ENCODE measurements around the gene COL6A6.
A peak's percentile ranks its signal among the peaks of the same experiment; 100 is the strongest.
"Not testable (repeated sequence)": the region's sequence is repeated elsewhere in the genome, so short reads cannot be mapped to it uniquely, and the experiment has no call there.

Gene COL6A6

GRCh38 chr3:130543322-130543721 lies 26.3 kb downstream of the COL6A6 start:
- no peak for DNase-seq (ENCODE audit: low read depth, low spot score)
- H3K4me3 ChIP-seq: no peak overlapping the region
- H3K36me3 ChIP-seq (ENCODE audit: insufficient read depth, low read length): no peaks in the 10 kb centered on the region
- H3K27ac ChIP-seq: no peak overlapping the region
- no peak overlapping the region for H3K9ac ChIP-seq (ENCODE audit: insufficient read length)
- H3K9me3 ChIP-seq (ENCODE audit: low read depth, low read length): no peaks in the 10 kb centered on the region; the same call in 1 of the 2 replicates
- TF ChIP-seq EZH2 (IDR thresholded peaks at IDR 0.05): no peak
- no peak for TF ChIP-seq FOXP2 (optimal IDR thresholded peaks at IDR 0.05; ENCODE audit: control extremely low read depth, extremely low read length, insufficient read depth)
- TF ChIP-seq POLR2AphosphoS5 (IDR thresholded peaks at IDR 0.05; ENCODE audit: borderline replicate concordance, low read depth, low read length): no peak

- DNase-seq (ENCODE audit: low read depth, low spot score): no peak
- Histone ChIP-seq H3K9me3 (ENCODE audit: low read depth, low read length) (no peaks in the 10 kb centered on the region; the same call in 1 of the 2 replicates), H3K9ac (ENCODE audit: insufficient read length) (no peak overlapping the region), H3K4me3 (no peak overlapping the region), H3K36me3 (ENCODE audit: insufficient read depth, low read length) (no peaks in the 10 kb centered on the region), H3K27ac (no peak overlapping the region)
- TF ChIP-seq EZH2 (IDR thresholded peaks at IDR 0.05) (no peak), POLR2AphosphoS5 (IDR thresholded peaks at IDR 0.05; ENCODE audit: borderline replicate concordance, low read depth, low read length) (no peak), FOXP2 (optimal IDR thresholded peaks at IDR 0.05; ENCODE audit: control extremely low read depth, extremely low read length, insufficient read depth) (no peak)
Measured at GRCh38 chr3:130546920-130547679, 30.1 kb downstream of the COL6A6 start.

- H3K36me3 ChIP-seq (ENCODE audit: insufficient read depth, low read length); H3K4me3 ChIP-seq; DNase-seq (ENCODE audit: low read depth, low spot score); H3K9ac ChIP-seq (ENCODE audit: insufficient read length); H3K9me3 ChIP-seq (ENCODE audit: low read depth, low read length); H3K27ac ChIP-seq: not testable (repeated sequence)
Measured at GRCh38 chr3:130547680-130548065, 30.7 kb downstream of the COL6A6 start.

- Histone ChIP-seq H3K4me3 (peak overlapping the region; percentile 43; the same call in 1 of the 2 replicates), H3K9me3 (ENCODE audit: low read depth, low read length) (peaks cover 4% of the 10 kb centered on the region; the same call in 1 of the 2 replicates), H3K36me3 (ENCODE audit: insufficient read depth, low read length) (no peaks in the 10 kb centered on the region), H3K9ac (ENCODE audit: insufficient read length) (no peak overlapping the region), H3K27ac (peak overlapping the region; percentile 89)
- peak; percentile 92 for DNase-seq (ENCODE audit: low read depth, low spot score)
- TF ChIP-seq EZH2 (IDR thresholded peaks at IDR 0.05) (no peak), POLR2AphosphoS5 (IDR thresholded peaks at IDR 0.05; ENCODE audit: borderline replicate concordance, low read depth, low read length) (peak; percentile 57; the same call in 1 of the 2 replicates)
Measured at GRCh38 chr3:130548356-130548755, 31.4 kb downstream of the COL6A6 start.

GRCh38 chr3:130557336-130558035 lies 40.5 kb downstream of the COL6A6 start:
- Histone ChIP-seq H3K36me3 (ENCODE audit: insufficient read depth, low read length) (no peaks in the 10 kb centered on the region), H3K9me3 (ENCODE audit: low read depth, low read length) (0 out of 2 replicates have a peak, but pooled peaks cover 4% of the 10 kb centered on the region), H3K27ac (no peak overlapping the region), H3K4me3 (no peak overlapping the region), H3K9ac (ENCODE audit: insufficient read length) (no peak overlapping the region)
- no peak for DNase-seq (ENCODE audit: low read depth, low spot score)
- TF ChIP-seq EZH2 (IDR thresholded peaks at IDR 0.05): no peak
- TF ChIP-seq POLR2AphosphoS5 (IDR thresholded peaks at IDR 0.05; ENCODE audit: borderline replicate concordance, low read depth, low read length): no peak
- no peak for TF ChIP-seq FOXP2 (optimal IDR thresholded peaks at IDR 0.05; ENCODE audit: control extremely low read depth, extremely low read length, insufficient read depth)

- TF ChIP-seq POLR2AphosphoS5 (IDR thresholded peaks at IDR 0.05; ENCODE audit: borderline replicate concordance, low read depth, low read length): no peak
- TF ChIP-seq EZH2 (IDR thresholded peaks at IDR 0.05): no peak
- TF ChIP-seq FOXP2 (optimal IDR thresholded peaks at IDR 0.05; ENCODE audit: control extremely low read depth, extremely low read length, insufficient read depth): no peak
- H3K36me3 ChIP-seq (ENCODE audit: insufficient read depth, low read length): no peaks in the 10 kb centered on the region
- no peaks in the 10 kb centered on the region for H3K9me3 ChIP-seq (ENCODE audit: low read depth, low read length)
- no peak overlapping the region for H3K4me3 ChIP-seq
- no peak overlapping the region for H3K9ac ChIP-seq (ENCODE audit: insufficient read length)
- DNase-seq (ENCODE audit: low read depth, low spot score): no peak
- no peak overlapping the region for H3K27ac ChIP-seq
Measured at GRCh38 chr3:130558366-130558765, 41.4 kb downstream of the COL6A6 start.

GRCh38 chr3:130565224-130565623 lies 48.2 kb downstream of the COL6A6 start:
- H3K9me3 ChIP-seq (ENCODE audit: low read depth, low read length): no peaks in the 10 kb centered on the region
- no peak for TF ChIP-seq EZH2 (IDR thresholded peaks at IDR 0.05)
- H3K36me3 ChIP-seq (ENCODE audit: insufficient read depth, low read length): no peaks in the 10 kb centered on the region
- no peak overlapping the region for H3K27ac ChIP-seq
- no peak overlapping the region for H3K4me3 ChIP-seq
- DNase-seq (ENCODE audit: low read depth, low spot score): no peak
- no peak overlapping the region for H3K9ac ChIP-seq (ENCODE audit: insufficient read length)

Data from SK-N-MC (cell line).